Activated naive CD4-positive, alpha-beta T cell (primary cell): ENCODE results near the gene ADCY2.

ENCODE experiments used
- DNase-seq, 4 experiments: peaks; one replicate each; lab custom pipeline; 2025; lab: John Stamatoyannopoulos, UW

Gene ADCY2

GRCh38 chr5:7395947-7396712 is at the start of gene ADCY2:
TSS of gene ADCY2 (plus strand) at chr5:7396138. CDS start at chr5:7396297, 159 bp downstream.
- DNase-seq = no peak

DNA sequence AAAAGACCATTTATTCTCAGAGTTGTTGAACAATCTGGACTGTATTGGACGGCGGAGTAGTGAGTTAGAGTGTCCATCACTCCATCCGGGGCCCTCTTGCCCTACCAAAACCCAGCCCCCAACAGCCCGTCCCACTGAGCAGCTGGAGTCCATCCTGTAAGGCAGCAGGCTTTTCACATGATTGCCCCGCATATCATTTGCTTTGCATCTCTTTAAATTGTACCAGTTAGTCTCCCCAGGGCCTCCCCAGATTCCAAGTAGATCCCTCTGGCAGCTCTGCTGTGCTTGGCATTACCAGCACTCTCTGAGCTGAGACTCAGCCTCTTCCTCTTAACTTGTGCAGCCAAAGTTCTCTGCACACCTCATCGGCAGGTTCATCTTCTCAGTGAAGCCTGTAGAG is 48.6 kb upstream of the ADCY2 start:
- DNase-seq = no peak

- DNase-seq = no peak
Observed at GRCh38 chr5:7348168-7348854, 47.6 kb upstream of the ADCY2 start.

GRCh38 chr5:7361593-7361992 is 34.3 kb upstream of the ADCY2 start:
- no peak for DNase-seq

- no peak for DNase-seq
Observed at GRCh38 chr5:7363067-7363677, 32.8 kb upstream of the ADCY2 start.

- no peak for DNase-seq
Observed at GRCh38 chr5:7364226-7364875, 31.6 kb upstream of the ADCY2 start.

DNA sequence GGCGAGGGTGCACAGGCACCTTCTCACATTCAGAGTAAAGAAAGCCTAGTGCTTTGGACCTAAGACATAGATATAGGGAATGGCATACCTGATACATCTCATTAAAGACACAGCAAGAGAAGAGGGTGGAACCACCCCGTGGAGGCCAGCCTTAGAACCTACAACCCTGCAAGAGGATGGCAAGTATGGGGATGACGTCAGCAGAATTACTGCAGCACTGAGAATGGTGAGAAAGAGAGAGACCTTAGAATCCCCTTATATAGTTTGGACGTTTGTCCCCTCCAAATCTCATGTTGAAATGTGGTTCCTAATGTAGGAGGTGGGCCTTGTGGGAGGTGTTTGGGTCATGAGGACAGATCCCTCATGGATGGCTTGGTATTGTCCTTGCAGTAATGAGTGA is 28.2 kb upstream of the ADCY2 start:
- DNase-seq = no peak

DNA sequence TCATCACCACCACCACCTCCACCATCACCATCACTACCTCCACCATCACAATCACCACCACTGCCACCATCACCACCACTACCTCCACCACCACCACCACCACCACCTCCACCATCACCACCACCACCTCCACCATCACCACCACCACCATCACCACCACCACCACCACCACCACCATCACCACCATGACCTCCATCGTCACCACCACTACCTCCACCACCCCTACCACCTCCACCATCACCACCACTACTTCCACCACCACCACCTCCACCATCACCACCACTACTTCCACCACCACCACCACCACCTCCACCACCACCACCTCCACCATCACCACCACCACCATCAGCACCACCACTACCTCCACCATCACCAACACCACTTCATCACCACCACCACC is 23.5 kb upstream of the ADCY2 start:
- DNase-seq = no peak

DNA sequence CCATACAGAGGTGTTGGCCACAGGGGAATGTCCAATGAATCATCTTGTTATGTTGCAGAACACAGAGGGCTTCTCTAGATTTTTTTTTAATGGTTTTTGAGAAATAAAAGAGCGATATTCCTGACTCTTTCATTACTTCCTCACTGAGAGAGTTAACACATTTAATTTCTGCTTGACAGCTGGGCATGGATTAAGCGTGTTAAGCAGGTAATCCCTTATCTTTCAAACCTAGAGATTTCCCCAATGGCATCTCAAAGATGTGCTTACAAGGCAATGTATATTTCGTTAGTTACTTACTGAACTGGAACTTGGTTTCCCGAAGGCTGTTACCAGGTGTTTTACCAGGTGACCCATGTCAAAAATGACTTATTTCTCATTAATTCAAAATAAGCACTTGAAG is 21.8 kb upstream of the ADCY2 start:
- DNase-seq = no peak

- no peak for DNase-seq
Observed at GRCh38 chr5:7375457-7375856, 20.5 kb upstream of the ADCY2 start.

- no peak for DNase-seq
Observed at GRCh38 chr5:7376871-7377270, 19.1 kb upstream of the ADCY2 start.

GRCh38 chr5:7377761-7378160 is 18.2 kb upstream of the ADCY2 start:
- DNase-seq = no peak

DNA sequence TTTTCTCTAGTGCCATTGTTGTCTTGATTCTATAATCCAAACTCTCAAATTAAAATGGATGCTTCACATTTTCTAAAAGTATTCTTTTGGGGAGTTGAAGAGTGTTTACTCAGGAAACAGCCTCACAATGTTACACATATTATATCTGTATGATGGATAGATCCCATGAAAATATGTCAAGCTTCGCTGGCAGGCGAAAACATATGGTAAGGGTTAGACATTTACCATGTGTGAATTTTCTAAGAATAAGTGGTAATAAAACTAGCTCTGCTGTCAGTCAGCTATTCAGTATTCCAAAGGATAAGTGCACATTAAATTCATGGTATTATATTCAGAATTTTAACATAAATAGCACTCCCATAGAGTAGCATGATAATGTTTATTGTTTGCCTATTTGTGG is 13.3 kb upstream of the ADCY2 start:
- no peak for DNase-seq

DNA sequence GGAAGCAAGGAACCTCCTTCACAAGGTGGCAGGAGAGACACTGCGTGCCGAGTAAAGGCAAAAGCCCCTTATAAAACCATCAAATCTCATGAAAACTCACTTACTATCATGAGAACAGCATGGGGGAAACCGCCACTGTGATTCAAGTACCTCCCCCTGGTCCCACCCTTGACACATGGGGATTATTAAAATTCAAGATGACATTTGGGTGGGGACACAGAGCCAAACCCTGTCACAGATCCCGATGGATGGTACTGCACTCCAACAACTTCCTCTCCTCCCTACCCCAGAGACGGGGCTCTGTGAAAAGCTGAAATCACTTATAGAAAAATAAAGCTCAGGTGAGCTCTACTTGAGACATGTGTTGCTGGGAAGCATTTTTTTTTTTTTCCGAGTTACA is 10.3 kb upstream of the ADCY2 start:
- DNase-seq = no peak

DNA sequence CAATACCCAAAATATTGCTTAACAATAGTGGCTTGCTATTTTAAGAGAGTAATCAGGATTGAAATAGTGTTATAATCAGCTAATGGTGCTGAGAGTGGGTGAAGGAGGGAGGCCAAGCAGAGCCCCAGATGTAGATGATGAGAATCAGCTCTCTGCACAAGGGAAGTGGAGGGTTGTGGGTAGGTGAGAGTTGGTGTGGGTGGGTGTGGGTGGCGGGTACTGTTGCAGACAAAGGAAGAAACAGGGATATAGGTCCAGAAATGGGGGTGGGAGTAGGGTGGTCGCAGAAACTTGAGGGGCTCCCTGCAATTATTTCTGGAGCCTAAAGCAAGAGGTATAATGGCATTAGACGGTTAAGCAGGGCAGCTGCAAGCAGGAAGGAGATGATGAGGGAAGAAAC is 7.4 kb upstream of the ADCY2 start:
- DNase-seq = no peak

GRCh38 chr5:7391215-7391614 is 4.7 kb upstream of the ADCY2 start:
- DNase-seq = no peak

DNA sequence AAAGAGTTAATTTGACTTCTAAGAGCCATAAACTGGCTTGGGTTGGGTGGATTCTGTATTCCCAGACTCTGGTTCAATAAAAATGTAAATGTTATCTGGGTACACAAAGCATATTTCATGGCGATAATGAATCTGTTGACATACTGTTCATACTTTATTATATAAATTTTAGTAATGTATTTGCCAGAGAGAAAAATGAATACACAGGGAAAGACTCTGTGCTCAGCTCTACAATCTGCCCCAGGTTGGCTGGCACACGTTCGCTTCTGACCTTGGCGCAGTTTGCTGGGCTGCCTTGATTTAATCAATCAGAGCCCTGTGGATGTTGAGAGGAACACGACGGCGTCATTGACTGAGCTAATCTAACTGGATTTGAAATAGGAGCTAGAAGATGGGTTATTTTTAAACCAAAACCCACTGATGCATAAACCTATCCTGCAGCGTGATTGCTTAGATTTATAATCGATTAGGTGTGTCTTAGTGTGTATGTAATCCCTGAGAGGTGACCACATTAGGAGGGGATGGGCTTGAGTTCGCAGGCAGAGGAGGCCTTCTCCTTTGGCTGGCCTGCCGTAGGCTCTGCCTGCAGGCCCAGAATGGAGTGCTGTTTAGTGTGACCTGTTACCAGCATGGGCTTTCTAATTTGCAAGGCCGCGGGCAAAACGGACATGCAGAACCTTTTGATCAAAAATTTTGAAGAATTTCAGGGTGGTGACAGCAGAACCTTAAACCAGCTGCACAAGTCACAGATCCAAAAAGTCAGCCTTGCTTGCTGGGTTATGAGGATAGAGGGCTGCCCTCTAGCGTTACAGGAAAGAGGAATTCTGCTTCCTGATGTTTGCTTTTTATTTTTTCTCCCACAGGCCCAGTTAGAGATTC is 3.9 kb upstream of the ADCY2 start:
- DNase-seq = no peak

DNA sequence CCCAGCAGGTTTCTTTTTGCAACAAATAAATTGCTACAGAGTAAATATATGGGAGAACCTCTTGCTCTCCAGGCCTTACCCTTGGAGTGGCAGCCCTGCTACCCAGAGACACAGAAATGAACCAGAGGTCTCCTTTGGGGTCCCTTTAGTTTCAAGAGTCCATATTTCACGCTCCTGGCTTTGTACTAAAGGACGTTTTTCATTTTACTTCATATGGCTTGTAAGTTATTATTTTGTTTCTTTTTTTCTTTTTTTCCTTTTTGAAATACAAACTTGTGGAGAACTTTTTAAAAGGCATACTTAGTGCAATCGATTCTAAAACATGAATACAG is 3.3 kb upstream of the ADCY2 start:
- no peak for DNase-seq

DNA sequence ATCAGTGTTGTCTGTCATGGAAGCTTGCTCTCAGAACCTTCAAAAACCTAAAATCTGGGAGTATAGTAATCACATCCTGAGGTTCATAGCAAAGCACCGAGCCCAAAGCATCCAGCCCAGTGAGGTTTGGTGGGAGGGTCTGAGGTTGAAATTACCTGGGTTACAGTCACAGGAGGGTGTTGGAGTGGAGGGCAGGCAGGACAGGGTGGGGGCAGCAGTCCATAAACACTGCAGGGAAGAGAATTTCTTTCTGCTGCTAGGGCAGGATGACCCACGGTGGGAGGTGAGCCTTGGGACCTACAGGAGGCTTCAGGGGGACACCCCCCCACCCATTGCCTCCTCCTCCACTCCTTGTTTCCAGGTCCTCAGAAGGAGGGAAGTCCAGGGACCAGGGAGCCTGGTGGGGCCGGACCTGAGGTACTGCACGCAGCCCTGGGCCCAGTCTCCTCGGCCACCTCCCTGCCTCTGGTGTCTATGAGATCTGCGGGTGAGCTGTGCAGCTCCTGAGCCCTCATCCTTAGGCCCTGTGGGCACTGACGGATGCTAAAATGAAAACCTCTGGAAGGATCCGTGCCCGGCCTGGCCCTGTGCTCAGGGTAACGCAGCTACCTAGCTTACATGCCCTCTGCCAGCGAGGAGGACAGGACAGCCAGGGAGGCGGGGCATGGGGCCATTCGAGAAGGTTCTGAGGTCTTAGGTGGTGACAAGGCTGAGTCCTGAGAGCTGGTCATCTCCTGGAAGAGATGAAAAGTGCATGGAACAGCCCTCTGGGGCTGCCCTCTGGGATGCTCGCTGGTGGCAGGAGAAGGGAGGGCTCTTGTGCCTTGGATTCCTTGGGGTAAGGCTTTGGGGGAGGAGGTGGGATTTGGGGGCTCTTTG is 1.8 kb upstream of the ADCY2 start:
- no peak for DNase-seq

DNA sequence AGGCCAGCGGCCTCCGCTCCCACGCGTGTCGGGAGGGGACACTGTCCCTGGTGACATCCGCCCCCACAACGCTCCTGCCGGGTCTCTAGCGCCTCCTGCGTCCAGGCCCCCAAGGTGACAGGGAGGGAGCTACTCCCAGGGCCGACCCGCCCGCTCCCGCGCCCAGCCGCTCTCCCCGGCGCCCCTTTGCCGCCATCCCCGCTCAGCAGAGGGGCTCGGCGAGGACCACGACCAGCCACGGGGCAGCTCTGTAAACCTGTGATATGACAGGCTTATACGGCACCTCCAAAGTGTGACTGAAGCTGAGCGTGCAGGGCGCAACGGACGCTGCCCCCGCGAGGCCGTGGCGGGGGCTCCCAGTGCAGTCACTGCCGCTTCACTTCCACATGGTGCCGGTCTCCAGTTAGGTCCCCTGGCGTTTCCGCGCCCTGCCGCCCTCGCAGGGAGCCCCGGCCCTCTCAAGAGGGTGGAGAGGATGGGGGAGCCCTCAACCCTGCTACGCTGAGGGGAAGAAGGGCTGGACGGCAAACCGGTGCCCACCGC is 978 bp upstream of the ADCY2 start:
- DNase-seq = no peak
